Lower lobe of right lung (tissue), 2 donors: ENCODE measurements around the gene STXBP1. TPM values are rescaled to one million over a fixed set of nuclear protein-coding genes. Genes with fewer than 3 reads are reported as not detected.
"Not testable (repeated sequence)": the region's sequence is repeated elsewhere in the genome, so short reads cannot be mapped to it uniquely, and the experiment has no call there.

Experiments used
- ATAC-seq, 2 donors: fragments of 200-7000 bp; cut with Tn5 transposase; one replicate each; pipeline ENCODE4 v1.9.1; 2020 to 2022; ENCODE audit warnings: mild to moderate bottlenecking in 2 of 2, moderate library complexity in 2 of 2
- DNase-seq: peaks from one replicate; pipeline ENCODE4 v3.0.0-alpha.2; 2020
- H3K27ac ChIP-seq: fragments of 200-600 bp; one replicate; pipeline ENCODE4 v1.8.0; 2022
- H3K27me3 ChIP-seq: fragments of 200-600 bp; one replicate; pipeline ENCODE4 v1.8.0; 2022; ENCODE audit warnings: low read depth
- H3K36me3 ChIP-seq: fragments of 200-600 bp; one replicate; pipeline ENCODE4 v1.8.0; 2022; ENCODE audit warnings: mild to moderate bottlenecking
- H3K4me1 ChIP-seq: fragments of 200-600 bp; one replicate; pipeline ENCODE4 v1.8.0; 2022
- H3K4me3 ChIP-seq: fragments of 200-600 bp; one replicate; pipeline ENCODE4 v1.8.0; 2022; ENCODE audit warnings: mild to moderate bottlenecking
- H3K9me3 ChIP-seq: fragments of 200-600 bp; one replicate; pipeline ENCODE4 v1.8.0; 2022
- CTCF ChIP-seq: fragments of 200-600 bp; IDR thresholded peaks from one replicate; pipeline ENCODE4 v1.8.0; 2022; ENCODE audit warnings: antibody characterized with exemption, mild to moderate bottlenecking
- intact Hi-C: fragments of 100-400 bp; cut with DNase I; formaldehyde crosslinking; loops from one replicate; pipeline ENCODE4 v1.11.0; 2022
- total RNA-seq: library from RNA; stranded (reverse); fragmentation: NEBNext Ultra II Directional; extraction: Animal tissue kit (Norgen Biotek cat#: 25700); gene quantifications from one replicate; pipeline ENCODE4 v1.2.1, GENCODE V29; 2021
- donor health status: DM: no; HTN: yes; CAD: no; lungs with severe emphysema.

The STXBP1 gene
- total RNA-seq, 1 donor from 2014 or later: 88.6 TPM

GRCh38 chr9:127574072-127574993, 37.7 kb upstream of the STXBP1 start:
- Histone ChIP-seq H3K36me3 (no peaks in the 10 kb centered on the region), H3K4me1 (peaks cover 79% of the 10 kb centered on the region), H3K4me3 (no peak overlapping the region), H3K9me3 (no peaks in the 10 kb centered on the region), H3K27ac (peak overlapping the region; percentile 87), H3K27me3 (no peaks in the 10 kb centered on the region)
- intact Hi-C loops: no loop called here
- no peak for TF ChIP-seq CTCF
- DNase-seq (peak; percentile 73), ATAC-seq (peak; percentile 40 to 53)

- no peaks in the 10 kb centered on the region for H3K9me3 ChIP-seq
- TF ChIP-seq CTCF: no peak
- ATAC-seq (no peak), DNase-seq (no peak)
- no peak overlapping the region for H3K4me3 ChIP-seq
- H3K27ac ChIP-seq: peak overlapping the region; percentile 5
- H3K27me3 ChIP-seq: no peaks in the 10 kb centered on the region
- H3K4me1 ChIP-seq: peaks cover 79% of the 10 kb centered on the region
- H3K36me3 ChIP-seq: no peaks in the 10 kb centered on the region
- intact Hi-C loops: no loop called here
Observed at GRCh38 chr9:127575875-127576778, 36.0 kb upstream of the STXBP1 start.

DNA sequence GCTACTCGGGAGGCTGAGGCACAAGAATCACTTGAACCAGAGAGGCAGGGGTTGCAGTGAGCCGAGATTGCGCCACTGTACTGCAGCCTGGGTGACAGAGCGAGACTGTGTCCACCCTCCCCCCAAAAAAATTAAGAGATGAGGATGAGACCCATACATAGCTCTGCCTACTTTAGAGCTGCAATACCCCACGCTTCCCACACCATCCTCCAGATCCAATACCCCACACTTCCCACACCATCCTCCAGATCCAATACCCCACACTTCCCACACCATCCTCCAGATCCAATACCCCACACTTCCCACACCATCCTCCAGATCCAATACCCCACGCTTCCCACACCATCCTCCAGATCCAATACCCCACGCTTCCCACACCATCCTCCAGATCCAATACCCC, 34.9 kb upstream of the STXBP1 start:
- H3K4me3 ChIP-seq, ATAC-seq, DNase-seq, H3K27ac ChIP-seq, H3K9me3 ChIP-seq, H3K27me3 ChIP-seq, H3K36me3 ChIP-seq, intact Hi-C loops: not testable (repeated sequence)
- peaks cover 77% of the 10 kb centered on the region for H3K4me1 ChIP-seq

DNA sequence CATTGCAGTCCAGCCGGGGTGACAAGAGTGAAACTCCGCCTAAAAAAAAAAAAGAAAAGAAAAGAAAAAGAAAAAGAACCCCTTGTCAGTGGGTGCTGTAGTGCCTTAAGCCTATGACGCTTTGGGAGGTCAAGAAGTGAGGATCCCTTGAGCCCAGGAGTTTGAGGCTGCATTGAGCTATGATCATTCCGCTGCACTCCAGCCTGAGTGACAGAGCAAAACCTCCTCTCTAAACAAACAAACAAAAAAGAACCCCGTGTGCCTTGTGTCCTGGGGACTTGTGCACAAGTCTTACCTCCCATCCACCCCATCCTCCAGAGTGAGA, 33.5 kb upstream of the STXBP1 start:
- TF ChIP-seq CTCF: no peak
- intact Hi-C loops: no loop called here
- H3K27ac ChIP-seq: peak overlapping the region; percentile 89
- H3K27me3 ChIP-seq: no peaks in the 10 kb centered on the region
- H3K9me3 ChIP-seq: no peaks in the 10 kb centered on the region
- no peaks in the 10 kb centered on the region for H3K36me3 ChIP-seq
- peaks cover 69% of the 10 kb centered on the region for H3K4me1 ChIP-seq
- ATAC-seq (no peak), DNase-seq (no peak)
- H3K4me3 ChIP-seq: peak overlapping the region; percentile 40

GRCh38 chr9:127578952-127579853, 32.9 kb upstream of the STXBP1 start:
- Histone ChIP-seq H3K27me3 (no peaks in the 10 kb centered on the region), H3K4me3 (peak overlapping the region; percentile 40), H3K9me3 (no peaks in the 10 kb centered on the region), H3K4me1 (peaks cover 69% of the 10 kb centered on the region), H3K27ac (peak overlapping the region; percentile 89), H3K36me3 (no peaks in the 10 kb centered on the region)
- intact Hi-C loops: no loop called here
- peak; percentile 94 for ATAC-seq
- peak; percentile 93 for DNase-seq
- TF ChIP-seq CTCF: peak; percentile 35
